Measurements from ENCODE around the gene CENPT. TPM values are rescaled to one million over a fixed set of nuclear protein-coding genes. Genes with fewer than 3 reads are reported as not detected.

CENPT gene
- total and polyA plus RNA-seq, 2 of the 8 experiments (the other 6 are each of a cell fraction or from before 2014, with no cell fraction given), result 42.4 to 53.4 TPM

DNA sequence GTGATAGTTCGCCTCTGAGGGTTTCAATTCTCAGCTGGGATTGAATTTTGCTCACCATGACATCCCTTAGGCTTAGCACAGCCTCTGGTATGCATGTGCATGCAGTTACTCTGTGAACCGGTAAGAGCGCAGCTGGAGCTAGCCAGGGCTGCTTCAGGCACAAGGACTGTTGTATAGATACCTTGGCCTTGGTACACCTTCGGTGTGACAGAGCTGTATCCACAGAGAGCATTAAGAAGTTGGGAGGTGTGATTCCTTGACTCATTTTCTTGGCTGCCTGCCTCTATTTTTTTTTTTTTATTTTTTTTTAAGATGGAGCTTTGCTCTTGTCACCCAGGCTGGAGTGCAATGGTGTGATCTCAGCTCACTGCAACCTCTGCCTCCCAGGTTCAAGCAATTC lies 3.0 kb downstream of the CENPT start (continued):
- TF ChIP-seq RNF2 (IDR thresholded peaks at IDR 0.05; ENCODE audit: borderline replicate concordance, low read depth, low read length, missing control alignments, poor library complexity, severe bottlenecking) (no peak), ZNF274 (IDR thresholded peaks at IDR 0.05; ENCODE audit: borderline replicate concordance, extremely low read depth, low read length) (no peak), YY1 (IDR thresholded peaks at IDR 0.05; ENCODE audit: low read depth, low read length) (no peak), POLR2A (IDR thresholded peaks at IDR 0.05; ENCODE audit: control extremely low read depth in 1 of 2, low read depth in 2 of 2, low read length in 2 of 2) (no peak), CHD2 (IDR thresholded peaks at IDR 0.05; ENCODE audit: low read length) (no peak), HDAC2 (IDR thresholded peaks at IDR 0.05; ENCODE audit: borderline replicate concordance in 1 of 2, low read depth in 2 of 2, low read length in 2 of 2) (no peak)
- TF ChIP-seq, protein P1, sequence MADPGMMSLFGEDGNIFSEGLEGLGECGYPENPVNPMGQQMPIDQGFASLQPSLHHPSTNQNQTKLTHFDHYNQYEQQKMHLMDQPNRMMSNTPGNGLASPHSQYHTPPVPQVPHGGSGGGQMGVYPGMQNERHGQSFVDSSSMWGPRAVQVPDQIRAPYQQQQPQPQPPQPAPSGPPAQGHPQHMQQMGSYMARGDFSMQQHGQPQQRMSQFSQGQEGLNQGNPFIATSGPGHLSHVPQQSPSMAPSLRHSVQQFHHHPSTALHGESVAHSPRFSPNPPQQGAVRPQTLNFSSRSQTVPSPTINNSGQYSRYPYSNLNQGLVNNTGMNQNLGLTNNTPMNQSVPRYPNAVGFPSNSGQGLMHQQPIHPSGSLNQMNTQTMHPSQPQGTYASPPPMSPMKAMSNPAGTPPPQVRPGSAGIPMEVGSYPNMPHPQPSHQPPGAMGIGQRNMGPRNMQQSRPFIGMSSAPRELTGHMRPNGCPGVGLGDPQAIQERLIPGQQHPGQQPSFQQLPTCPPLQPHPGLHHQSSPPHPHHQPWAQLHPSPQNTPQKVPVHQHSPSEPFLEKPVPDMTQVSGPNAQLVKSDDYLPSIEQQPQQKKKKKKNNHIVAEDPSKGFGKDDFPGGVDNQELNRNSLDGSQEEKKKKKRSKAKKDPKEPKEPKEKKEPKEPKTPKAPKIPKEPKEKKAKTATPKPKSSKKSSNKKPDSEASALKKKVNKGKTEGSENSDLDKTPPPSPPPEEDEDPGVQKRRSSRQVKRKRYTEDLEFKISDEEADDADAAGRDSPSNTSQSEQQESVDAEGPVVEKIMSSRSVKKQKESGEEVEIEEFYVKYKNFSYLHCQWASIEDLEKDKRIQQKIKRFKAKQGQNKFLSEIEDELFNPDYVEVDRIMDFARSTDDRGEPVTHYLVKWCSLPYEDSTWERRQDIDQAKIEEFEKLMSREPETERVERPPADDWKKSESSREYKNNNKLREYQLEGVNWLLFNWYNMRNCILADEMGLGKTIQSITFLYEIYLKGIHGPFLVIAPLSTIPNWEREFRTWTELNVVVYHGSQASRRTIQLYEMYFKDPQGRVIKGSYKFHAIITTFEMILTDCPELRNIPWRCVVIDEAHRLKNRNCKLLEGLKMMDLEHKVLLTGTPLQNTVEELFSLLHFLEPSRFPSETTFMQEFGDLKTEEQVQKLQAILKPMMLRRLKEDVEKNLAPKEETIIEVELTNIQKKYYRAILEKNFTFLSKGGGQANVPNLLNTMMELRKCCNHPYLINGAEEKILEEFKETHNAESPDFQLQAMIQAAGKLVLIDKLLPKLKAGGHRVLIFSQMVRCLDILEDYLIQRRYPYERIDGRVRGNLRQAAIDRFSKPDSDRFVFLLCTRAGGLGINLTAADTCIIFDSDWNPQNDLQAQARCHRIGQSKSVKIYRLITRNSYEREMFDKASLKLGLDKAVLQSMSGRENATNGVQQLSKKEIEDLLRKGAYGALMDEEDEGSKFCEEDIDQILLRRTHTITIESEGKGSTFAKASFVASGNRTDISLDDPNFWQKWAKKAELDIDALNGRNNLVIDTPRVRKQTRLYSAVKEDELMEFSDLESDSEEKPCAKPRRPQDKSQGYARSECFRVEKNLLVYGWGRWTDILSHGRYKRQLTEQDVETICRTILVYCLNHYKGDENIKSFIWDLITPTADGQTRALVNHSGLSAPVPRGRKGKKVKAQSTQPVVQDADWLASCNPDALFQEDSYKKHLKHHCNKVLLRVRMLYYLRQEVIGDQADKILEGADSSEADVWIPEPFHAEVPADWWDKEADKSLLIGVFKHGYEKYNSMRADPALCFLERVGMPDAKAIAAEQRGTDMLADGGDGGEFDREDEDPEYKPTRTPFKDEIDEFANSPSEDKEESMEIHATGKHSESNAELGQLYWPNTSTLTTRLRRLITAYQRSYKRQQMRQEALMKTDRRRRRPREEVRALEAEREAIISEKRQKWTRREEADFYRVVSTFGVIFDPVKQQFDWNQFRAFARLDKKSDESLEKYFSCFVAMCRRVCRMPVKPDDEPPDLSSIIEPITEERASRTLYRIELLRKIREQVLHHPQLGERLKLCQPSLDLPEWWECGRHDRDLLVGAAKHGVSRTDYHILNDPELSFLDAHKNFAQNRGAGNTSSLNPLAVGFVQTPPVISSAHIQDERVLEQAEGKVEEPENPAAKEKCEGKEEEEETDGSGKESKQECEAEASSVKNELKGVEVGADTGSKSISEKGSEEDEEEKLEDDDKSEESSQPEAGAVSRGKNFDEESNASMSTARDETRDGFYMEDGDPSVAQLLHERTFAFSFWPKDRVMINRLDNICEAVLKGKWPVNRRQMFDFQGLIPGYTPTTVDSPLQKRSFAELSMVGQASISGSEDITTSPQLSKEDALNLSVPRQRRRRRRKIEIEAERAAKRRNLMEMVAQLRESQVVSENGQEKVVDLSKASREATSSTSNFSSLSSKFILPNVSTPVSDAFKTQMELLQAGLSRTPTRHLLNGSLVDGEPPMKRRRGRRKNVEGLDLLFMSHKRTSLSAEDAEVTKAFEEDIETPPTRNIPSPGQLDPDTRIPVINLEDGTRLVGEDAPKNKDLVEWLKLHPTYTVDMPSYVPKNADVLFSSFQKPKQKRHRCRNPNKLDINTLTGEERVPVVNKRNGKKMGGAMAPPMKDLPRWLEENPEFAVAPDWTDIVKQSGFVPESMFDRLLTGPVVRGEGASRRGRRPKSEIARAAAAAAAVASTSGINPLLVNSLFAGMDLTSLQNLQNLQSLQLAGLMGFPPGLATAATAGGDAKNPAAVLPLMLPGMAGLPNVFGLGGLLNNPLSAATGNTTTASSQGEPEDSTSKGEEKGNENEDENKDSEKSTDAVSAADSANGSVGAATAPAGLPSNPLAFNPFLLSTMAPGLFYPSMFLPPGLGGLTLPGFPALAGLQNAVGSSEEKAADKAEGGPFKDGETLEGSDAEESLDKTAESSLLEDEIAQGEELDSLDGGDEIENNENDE (IDR thresholded peaks at IDR 0.05; ENCODE audit: insufficient replicate concordance, low read length), result no peak
